GDM1 (cell line): ENCODE results near the gene PROM2.

Source experiments
- DNase-seq: peaks from one replicate; lab custom pipeline; 2025; lab: John Stamatoyannopoulos, UW

The PROM2 gene

DNA sequence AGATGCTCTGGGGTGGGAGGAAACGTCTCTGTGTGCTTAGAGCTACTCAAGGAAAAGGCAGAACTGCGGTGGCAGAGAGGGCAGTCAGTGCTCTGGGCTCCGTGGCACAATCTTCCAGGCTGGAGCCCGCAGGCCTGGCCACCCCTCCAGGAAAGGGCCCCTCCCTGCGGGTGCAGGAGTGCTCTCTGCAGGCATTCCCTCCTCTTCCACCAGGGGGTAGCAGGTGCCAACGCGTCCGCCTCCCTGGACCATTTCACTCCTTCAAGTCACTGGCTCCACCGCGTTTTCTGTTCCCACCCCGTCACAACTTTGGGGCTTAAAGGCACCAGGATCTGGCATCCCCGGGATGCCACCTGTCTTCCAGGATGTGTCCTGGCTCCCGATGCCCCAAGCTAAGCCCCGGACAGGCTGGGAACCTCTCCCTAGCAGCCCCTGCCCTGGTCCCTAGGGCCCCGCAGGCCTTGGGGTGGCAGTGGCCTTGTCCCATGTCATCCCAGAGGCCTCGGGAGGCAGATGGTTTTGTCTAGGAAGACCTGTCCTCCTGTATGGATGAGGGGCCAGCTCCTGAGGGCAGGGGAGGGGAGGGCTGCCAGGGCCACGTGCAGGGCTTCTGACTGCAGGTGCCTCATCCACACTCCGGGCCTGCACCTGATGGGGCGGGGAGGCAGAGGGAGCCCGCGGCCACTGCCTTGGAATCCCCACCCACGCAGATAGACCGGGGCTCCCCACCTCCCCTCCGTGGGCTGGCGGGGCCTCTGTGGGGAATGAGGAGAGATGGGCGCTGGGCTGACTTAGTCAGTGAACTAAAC lies 49.3 kb downstream of the PROM2 start:
- DNase-seq, result no peak

DNA sequence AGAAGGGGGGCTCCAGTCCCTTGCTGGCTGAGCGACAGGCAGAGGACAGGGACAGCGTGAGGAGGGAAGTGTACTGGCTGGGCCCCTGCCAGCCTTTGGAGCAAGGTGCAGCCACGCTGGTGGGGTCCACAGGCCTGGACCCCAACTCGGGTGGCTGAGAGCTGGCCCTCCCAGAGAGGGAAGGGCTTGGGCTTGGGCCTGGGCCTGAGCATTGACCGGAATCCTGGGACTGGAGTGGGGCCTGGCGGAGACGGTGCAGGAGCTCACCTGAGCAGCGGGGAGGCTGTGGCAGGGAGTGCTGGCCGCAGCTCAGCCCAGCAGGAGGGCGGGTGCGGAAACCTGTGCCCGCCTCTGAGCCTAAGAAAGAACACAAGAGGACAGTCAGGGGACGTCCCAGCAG lies 50.8 kb downstream of the PROM2 start:
- DNase-seq, result no peak

DNA sequence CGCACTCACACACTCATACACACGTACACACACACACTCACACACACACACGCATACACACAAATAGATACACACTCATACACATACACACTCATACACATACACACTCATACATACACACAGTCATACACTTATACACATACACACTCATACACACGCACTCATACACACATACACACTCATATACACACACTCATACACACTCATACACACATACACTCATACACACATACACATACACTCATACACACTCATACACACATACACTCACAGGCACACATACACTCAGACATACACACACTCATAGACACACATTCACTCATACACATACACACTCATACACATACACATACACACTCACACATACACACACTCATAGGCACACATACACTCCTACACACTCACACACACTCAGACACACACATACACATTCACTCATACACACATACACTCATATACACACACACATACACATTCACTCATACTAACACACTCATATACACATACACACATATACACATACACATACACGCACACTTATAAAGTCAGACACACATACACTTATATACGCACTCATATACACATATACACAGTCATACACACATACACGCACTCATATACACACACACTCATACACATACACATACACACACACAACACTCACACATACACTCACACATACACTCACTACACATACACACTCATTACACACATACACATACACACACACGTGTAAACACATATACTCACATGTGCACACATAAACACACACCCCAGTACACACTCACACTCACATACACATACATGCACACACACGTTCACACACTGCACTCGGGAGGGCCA lies 51.6 kb downstream of the PROM2 start:
- DNase-seq, result no peak

DNA sequence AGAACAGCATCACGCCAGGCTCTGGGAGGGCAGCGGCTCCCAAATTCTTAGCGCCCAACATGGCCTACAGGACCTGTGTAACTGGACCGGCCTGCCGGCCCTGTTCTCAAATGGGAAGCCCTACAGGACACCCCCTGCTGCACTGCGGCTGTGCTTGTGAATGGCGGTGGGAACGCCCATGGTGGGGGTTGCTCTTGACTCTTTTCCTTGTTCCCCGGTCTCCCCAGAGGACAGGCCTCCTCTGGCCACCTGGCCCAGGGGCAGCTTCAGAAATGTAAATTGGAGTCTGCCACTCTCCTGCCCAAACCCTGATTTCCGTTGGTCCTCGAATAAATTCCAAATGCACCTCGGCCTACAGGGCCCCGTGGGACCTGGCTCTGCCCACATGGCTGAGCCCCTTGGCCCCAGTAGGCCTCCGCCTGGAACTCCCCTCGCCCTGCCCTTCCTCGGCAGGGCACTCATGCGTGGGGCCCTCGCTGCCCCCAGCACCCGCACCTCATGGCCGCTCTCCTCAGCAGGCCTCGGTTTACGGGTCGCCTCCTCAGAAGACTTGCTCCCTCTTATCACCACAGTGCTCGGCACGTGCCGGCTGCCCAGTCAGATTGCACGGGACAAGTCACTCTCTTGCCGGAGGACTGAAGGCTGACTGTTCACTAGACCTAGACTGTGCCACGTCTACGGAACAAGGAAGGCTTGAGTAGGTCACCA lies 52.3 kb downstream of the PROM2 start:
- DNase-seq, result no peak

GRCh38 chr2:95327861-95328260 lies 53.6 kb downstream of the PROM2 start:
- DNase-seq, result no peak

GRCh38 chr2:95328358-95329125 lies 54.3 kb downstream of the PROM2 start:
- DNase-seq, result no peak

DNA sequence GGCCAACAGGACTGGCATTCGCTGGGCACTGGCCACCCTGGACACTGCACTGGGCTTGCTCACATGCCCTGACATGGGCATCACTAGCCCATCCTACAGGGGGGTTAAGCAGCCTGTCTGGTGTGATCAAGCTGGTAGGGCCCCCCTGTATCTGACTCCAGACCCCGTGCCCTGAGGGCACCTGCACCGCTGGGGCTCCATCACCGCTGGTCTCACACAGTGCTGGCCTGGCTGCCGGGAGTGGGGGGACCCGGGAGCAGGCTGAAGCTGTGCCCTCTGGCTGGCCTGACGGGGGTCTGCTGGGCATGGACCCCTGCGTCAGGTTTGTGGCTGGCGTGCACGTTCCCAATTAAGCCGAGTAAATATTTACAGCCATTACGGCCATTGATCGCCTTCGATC lies 55.2 kb downstream of the PROM2 start:
- no peak for DNase-seq

- DNase-seq, result no peak
Measured at GRCh38 chr2:95329891-95330793, 55.9 kb downstream of the PROM2 start.

GRCh38 chr2:95330794-95331338 lies 56.6 kb downstream of the PROM2 start:
- no peak for DNase-seq

GRCh38 chr2:95331606-95332005 lies 57.4 kb downstream of the PROM2 start:
- DNase-seq, result no peak

GRCh38 chr2:95332036-95332435 lies 57.8 kb downstream of the PROM2 start:
- DNase-seq, result no peak

GRCh38 chr2:95333056-95333455 lies 58.8 kb downstream of the PROM2 start:
- DNase-seq, result no peak

DNA sequence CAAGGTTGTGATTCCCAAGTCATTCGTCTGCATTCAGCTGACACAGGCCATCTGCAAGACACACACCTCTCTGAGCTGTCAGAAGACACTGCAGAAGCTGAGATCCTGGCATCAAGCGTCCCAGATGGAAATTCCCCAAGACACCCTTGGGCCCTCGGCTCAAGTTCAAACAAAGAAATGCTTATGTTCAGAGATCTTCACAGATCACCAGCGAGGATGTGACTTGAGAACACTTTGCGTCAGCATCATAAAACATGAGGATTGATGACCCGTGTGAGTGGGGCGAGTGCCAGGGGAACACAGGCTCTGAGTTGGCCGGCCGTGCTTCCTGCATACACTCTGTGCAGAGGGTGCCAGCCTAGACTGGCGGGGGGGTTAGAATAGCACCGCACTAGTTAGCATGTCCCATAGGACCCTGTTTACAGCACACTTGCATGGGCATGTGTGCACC lies 59.7 kb downstream of the PROM2 start:
- DNase-seq, result no peak

DNA sequence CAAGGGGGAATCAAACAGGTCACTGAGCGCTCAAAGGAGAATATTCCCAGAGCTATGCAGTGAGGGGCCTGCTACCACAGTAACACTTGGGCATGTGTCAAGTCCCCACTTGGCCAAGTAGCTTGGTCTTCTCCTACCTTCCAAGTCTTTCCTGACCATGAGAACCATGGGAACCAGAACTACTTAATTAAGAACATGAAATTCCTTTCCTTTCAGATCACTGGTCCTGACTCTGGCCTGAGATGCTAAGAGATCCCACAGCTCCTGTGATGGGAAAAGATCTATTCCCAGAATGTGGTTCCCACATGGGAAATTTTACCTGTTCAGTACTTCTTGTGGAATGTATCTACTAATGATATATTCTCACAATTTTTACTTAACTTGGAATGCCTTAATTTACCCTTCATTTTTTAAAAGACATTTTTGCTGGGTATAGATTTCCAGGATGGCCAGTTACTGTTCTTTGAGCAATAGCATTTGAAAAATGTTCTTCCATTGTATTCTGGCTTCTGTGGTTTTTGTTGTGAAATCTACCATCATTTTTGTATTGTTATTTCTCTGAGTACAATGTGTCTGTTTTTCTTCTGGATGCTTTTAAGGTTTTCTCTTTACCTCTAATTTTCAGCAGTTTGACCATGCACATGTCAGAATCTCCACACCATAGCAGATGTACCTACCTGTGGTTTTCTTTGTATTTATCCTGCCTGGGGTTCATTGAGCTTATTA lies 60.8 kb downstream of the PROM2 start:
- no peak for DNase-seq

DNA sequence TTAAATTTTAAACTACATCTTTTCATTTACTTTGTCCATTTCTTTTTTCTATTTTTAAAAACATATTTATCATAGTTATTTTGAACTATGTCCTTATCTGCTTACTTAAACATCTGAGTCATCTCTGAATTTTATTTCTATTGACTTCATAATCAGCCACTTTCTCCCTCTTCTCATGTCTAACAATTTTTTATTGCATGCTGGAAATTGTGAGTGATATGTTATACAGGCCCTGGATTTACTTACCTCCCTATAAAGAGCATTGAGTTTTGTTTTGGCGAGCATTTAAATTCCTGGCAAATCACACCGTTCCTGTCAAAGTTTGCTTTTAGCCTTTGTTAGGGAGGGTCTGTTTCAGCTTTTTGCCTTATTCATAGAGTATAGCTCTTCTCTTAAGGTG lies 62.2 kb downstream of the PROM2 start:
- DNase-seq, result no peak

DNA sequence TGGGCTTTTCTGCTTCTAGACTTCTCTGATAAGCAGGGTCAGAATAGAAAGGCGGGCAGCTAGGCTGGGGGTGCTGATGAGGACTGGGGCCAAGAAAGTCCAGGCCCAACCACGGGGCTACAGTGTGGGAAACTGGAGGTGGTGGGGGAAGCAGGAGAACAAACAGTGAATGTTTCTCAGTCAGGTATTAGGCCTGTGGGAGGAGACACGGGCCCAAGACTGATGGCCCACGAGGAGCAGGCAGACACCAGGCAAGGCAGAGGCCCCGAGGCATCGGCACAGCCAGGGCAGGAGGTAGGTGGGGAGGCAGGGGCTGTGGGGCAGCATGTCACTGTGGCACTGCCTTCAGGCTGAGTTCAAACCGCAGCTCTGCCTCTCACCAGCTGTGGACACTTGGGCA lies 63.6 kb downstream of the PROM2 start:
- DNase-seq, result no peak
